DOHH2 (cell line): ENCODE results near the gene PMS1.

Source experiments
- H3F3A ChIP-seq: fragments of 200-600 bp; sonication (generic), shearing (Covaris generic); 2 replicates; pipeline ENCODE4 v1.6.0; 2016; ENCODE audit warnings: antibody characterized with exemption, mild to moderate bottlenecking; ENCODE audit not compliant: control insufficient read depth, insufficient read depth
- H3K27ac ChIP-seq: fragments of 200-600 bp; sonication (generic); 2 replicates; pipeline ENCODE4 v1.5.1; 2014; ENCODE audit warnings: low read depth, mild to moderate bottlenecking, low read length, moderate library complexity
- H3K27me3 ChIP-seq: fragments of 200-600 bp; sonication (generic); 2 replicates; pipeline ENCODE4 v1.6.1; 2014; ENCODE audit warnings: mild to moderate bottlenecking, low read length, mixed read lengths; ENCODE audit not compliant: control insufficient read depth
- H3K36me3 ChIP-seq: fragments of 200-600 bp; sonication (generic); 2 replicates; pipeline ENCODE4 v1.6.1; 2014; ENCODE audit warnings: mild to moderate bottlenecking, low read length, moderate library complexity, mixed read lengths; ENCODE audit not compliant: control insufficient read depth
- H3K4me1 ChIP-seq: fragments of 200-600 bp; sonication (generic); 2 replicates; pipeline ENCODE4 v1.6.1; 2014; ENCODE audit warnings: mild to moderate bottlenecking, low read length, mixed read lengths; ENCODE audit not compliant: control insufficient read depth
- H3K4me2 ChIP-seq: fragments of 200-600 bp; sonication (generic); 2 replicates; pipeline ENCODE4 v1.6.0; 2014; ENCODE audit warnings: mild to moderate bottlenecking, low read length, moderate library complexity
- H3K4me3 ChIP-seq: fragments of 200-600 bp; sonication (generic); 2 replicates; pipeline ENCODE4 v1.5.1; 2014; ENCODE audit warnings: mild to moderate bottlenecking, low read length, mixed read lengths
- H3K79me2 ChIP-seq: fragments of 200-600 bp; sonication (generic); 2 replicates; pipeline ENCODE4 v1.6.1; 2014; ENCODE audit warnings: mild to moderate bottlenecking, low read length, mixed read lengths; ENCODE audit not compliant: control insufficient read depth
- H3K9me2 ChIP-seq: fragments of 200-600 bp; sonication (generic); replicated peaks from 2 replicates; pipeline ENCODE4 v1.6.1; 2014; ENCODE audit warnings: mild to moderate bottlenecking, low read length, mixed read lengths; ENCODE audit not compliant: control insufficient read depth
- H3K9me3 ChIP-seq: fragments of 200-600 bp; sonication (generic); 2 replicates; pipeline ENCODE4 v1.6.1; 2014; ENCODE audit warnings: antibody characterized with exemption, low read length, mixed read lengths; ENCODE audit not compliant: control insufficient read depth, insufficient read depth
- H4K20me1 ChIP-seq: fragments of 200-600 bp; sonication (generic); 2 replicates; pipeline ENCODE4 v1.6.0; 2014; ENCODE audit warnings: low read depth, mild to moderate bottlenecking, antibody characterized with exemption, low read length, moderate library complexity; ENCODE audit not compliant: control insufficient read depth, insufficient read depth
- EZH2phosphoT487 ChIP-seq: fragments of 200-600 bp; sonication (generic); IDR thresholded peaks from 2 replicates; pipeline ENCODE4 v1.6.1; 2017; ENCODE audit warnings: borderline replicate concordance, mild to moderate bottlenecking, antibody characterized with exemption, low read length, moderate library complexity, mixed read lengths
- TF ChIP-seq, protein P1 (sequence below): fragments of 200-600 bp; sonication (generic); IDR thresholded peaks from one replicate; pipeline ENCODE4 v1.5.1; 2014; ENCODE audit warnings: antibody characterized with exemption, mild to moderate bottlenecking, low read depth, low read length; ENCODE audit not compliant: poor library complexity, severe bottlenecking

PMS1 gene

DNA sequence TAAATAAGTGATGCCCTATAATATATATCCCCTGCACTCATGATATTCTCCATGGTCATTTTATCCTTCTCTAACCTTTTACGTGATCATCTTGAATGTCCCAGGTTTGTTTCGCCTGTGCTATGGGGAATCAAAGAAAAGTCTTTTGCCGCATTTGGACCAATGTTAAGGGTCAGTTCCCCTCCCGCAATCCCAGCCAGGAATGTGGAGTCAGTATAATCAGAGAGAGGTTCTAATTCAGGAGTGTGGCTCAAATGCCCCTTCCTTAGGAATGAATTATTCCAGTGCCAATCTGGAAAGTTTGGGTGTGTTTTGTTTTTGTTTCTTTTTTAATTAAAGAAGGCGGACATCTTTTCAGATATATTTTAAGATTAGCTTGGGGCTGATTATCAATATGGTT lies 41.8 kb downstream of the PMS1 start:
- peaks cover 4% of the 10 kb centered on the region; the same call in 1 of the 2 replicates for H4K20me1 ChIP-seq
- H3K9me2 ChIP-seq = no peaks in the 10 kb centered on the region
- H3K79me2 ChIP-seq = peaks cover 15% of the 10 kb centered on the region
- no peak overlapping the region for H3K4me2 ChIP-seq
- H3K36me3 ChIP-seq = peaks cover 47% of the 10 kb centered on the region
- no peaks in the 10 kb centered on the region for H3K4me1 ChIP-seq
- no peak overlapping the region for H3K4me3 ChIP-seq
- H3F3A ChIP-seq = no peaks in the 10 kb centered on the region; the same call in 1 of the 2 replicates
- no peaks in the 10 kb centered on the region for H3K9me3 ChIP-seq
- H3K27me3 ChIP-seq = no peaks in the 10 kb centered on the region
- TF ChIP-seq, protein P1, sequence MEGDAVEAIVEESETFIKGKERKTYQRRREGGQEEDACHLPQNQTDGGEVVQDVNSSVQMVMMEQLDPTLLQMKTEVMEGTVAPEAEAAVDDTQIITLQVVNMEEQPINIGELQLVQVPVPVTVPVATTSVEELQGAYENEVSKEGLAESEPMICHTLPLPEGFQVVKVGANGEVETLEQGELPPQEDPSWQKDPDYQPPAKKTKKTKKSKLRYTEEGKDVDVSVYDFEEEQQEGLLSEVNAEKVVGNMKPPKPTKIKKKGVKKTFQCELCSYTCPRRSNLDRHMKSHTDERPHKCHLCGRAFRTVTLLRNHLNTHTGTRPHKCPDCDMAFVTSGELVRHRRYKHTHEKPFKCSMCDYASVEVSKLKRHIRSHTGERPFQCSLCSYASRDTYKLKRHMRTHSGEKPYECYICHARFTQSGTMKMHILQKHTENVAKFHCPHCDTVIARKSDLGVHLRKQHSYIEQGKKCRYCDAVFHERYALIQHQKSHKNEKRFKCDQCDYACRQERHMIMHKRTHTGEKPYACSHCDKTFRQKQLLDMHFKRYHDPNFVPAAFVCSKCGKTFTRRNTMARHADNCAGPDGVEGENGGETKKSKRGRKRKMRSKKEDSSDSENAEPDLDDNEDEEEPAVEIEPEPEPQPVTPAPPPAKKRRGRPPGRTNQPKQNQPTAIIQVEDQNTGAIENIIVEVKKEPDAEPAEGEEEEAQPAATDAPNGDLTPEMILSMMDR = no peak
- TF ChIP-seq EZH2phosphoT487 = no peak
- no peak overlapping the region for H3K27ac ChIP-seq

DNA sequence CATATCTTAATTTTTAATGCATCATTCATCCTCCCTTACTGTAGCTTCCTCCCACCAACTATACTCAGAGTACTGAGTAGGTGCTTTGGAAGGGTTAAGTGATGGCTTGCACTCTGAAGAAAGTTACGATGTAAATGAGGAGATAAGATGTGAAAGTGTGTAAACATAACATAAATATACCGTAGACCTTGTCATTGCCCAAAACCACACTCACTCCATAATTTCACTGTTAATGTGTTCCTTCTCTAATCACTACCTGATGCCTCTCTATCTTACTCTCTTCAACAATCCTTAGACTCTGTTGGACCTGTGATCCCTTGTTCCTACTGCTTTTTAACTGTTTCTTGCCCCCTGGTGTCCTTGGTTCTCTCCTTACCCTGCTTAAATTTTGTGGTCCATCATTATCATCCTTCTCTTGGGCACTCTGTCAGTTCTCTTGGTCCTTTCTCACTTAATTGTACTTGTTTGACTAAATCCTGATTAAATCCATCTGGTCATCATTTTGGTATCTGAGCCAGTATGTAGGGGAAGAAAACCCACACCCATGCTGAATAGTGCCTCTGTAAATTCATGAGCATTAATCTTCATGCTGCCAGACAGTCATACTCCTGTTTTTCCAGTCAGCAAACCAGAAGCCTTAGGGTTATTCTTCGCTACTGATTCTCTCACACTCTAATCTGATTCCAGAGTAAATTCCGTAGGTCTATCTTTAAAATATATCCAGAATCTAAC lies 45.0 kb downstream of the PMS1 start:
- H3K4me2 ChIP-seq = no peak overlapping the region
- H3K4me3 ChIP-seq = no peak overlapping the region
- no peaks in the 10 kb centered on the region for H3K27me3 ChIP-seq
- H3K36me3 ChIP-seq = peaks cover 52% of the 10 kb centered on the region
- H3K9me3 ChIP-seq = no peaks in the 10 kb centered on the region
- H3K79me2 ChIP-seq = peaks cover 11% of the 10 kb centered on the region
- H3K9me2 ChIP-seq = no peaks in the 10 kb centered on the region
- H3K27ac ChIP-seq = no peak overlapping the region
- peaks cover 4% of the 10 kb centered on the region; the same call in 1 of the 2 replicates for H4K20me1 ChIP-seq
- no peaks in the 10 kb centered on the region; the same call in 1 of the 2 replicates for H3F3A ChIP-seq
- TF ChIP-seq, protein P1 = no peak
- no peak for TF ChIP-seq EZH2phosphoT487
- H3K4me1 ChIP-seq = no peaks in the 10 kb centered on the region

DNA sequence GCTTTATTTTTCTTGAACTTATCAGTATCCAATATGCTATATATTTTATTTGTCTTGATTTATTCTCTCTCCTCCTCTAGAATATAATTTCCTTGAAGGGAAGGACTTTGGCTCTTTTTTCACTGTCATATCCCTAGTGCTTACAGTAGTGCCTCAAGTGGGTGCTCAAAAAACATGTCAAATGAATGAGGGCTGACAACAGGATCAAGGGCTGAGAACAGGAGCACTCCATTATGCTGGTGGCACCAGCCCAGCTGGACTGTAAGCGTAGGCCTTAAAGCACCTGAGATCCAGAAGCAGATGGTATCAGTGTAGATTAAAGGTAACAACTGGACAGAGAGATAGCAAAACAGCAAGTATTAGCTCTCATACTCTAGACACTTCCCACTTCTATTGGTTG lies 46.3 kb downstream of the PMS1 start:
- H3K4me1 ChIP-seq = no peaks in the 10 kb centered on the region
- no peak for TF ChIP-seq EZH2phosphoT487
- TF ChIP-seq, protein P1 = no peak
- H3K27me3 ChIP-seq = no peaks in the 10 kb centered on the region
- peaks cover 46% of the 10 kb centered on the region for H3K36me3 ChIP-seq
- H3K9me2 ChIP-seq = no peaks in the 10 kb centered on the region
- H3K4me2 ChIP-seq = no peak overlapping the region
- H3K27ac ChIP-seq = no peak overlapping the region
- H3F3A ChIP-seq = no peaks in the 10 kb centered on the region; the same call in 1 of the 2 replicates
- no peaks in the 10 kb centered on the region for H3K9me3 ChIP-seq
- 0 out of 2 replicates have a peak, but pooled peaks cover 6% of the 10 kb centered on the region for H3K79me2 ChIP-seq
- peaks cover 4% of the 10 kb centered on the region; the same call in 1 of the 2 replicates for H4K20me1 ChIP-seq
- no peak overlapping the region for H3K4me3 ChIP-seq
